HepG2 (cell line): Measurements from ENCODE around the gene WDR93. TPM values are rescaled to one million over a fixed set of nuclear protein-coding genes. Genes with fewer than 3 reads are reported as not detected.

Experiments used
- AGO2 ChIP-seq: fragments of 200-400 bp; formaldehyde crosslinking; optimal IDR thresholded peaks from 2 replicates; pipeline ENCODE3; 2017; ENCODE audit warnings: mild to moderate bottlenecking, low read depth, low read length, moderate library complexity
- CBX1 ChIP-seq: IDR thresholded peaks from one replicate; pipeline ENCODE4 v1.6.1; 2016; ENCODE audit warnings: antibody characterized with exemption, low read depth
- CSRNP2 ChIP-seq: sonication (generic); formaldehyde crosslinking; conservative IDR thresholded peaks from 2 replicates; pipeline ENCODE4 v1.8.0; 2022; ENCODE audit warnings: low read depth, missing genetic modification reagents
- EEA1 ChIP-seq: sonication (generic); formaldehyde crosslinking; IDR thresholded peaks from 2 replicates; pipeline ENCODE4 v1.5.1; 2020; ENCODE audit warnings: mild to moderate bottlenecking, missing genetic modification reagents, borderline replicate concordance
- FOXA1 ChIP-seq, 2 experiments: fragments of 450-650 bp in 1 of 2; sonication (generic) in 1 of 2; formaldehyde crosslinking in 1 of 2; IDR thresholded peaks; 2 replicates each; pipeline versions ENCODE4 v1.4.0 to v1.6.1; 2016 to 2020; ENCODE audit warnings: missing genetic modification reagents in 1 of 2
- FOXC1 ChIP-seq: sonication (generic); formaldehyde crosslinking; IDR thresholded peaks from 2 replicates; pipeline ENCODE4 v1.8.0; 2022; ENCODE audit warnings: mild to moderate bottlenecking, missing genetic modification reagents, borderline replicate concordance
- HNF4A ChIP-seq: sonication (generic); formaldehyde crosslinking; IDR thresholded peaks from 2 replicates; pipeline ENCODE4 v1.4.0; 2020; ENCODE audit warnings: missing genetic modification reagents
- MAZ ChIP-seq, 2 experiments: sonication (generic) in 1 of 2; formaldehyde crosslinking in 1 of 2; IDR thresholded peaks; 2 replicates each; pipeline versions ENCODE4 v1.5.0 to v1.6.1; 2012 to 2020; ENCODE audit warnings: low read depth in 2 of 2, mild to moderate bottlenecking in 2 of 2, borderline replicate concordance in 1 of 2, improper control_type of control experiment in 1 of 2, low read length in 1 of 2, missing genetic modification reagents in 1 of 2, moderate library complexity in 1 of 2
- NAIF1 ChIP-seq: sonication (generic); formaldehyde crosslinking; IDR thresholded peaks from 2 replicates; pipeline ENCODE4 v1.5.0; 2020; ENCODE audit warnings: mild to moderate bottlenecking, missing genetic modification reagents, borderline replicate concordance
- PBX2 ChIP-seq: IDR thresholded peaks from 2 replicates; pipeline ENCODE4 v1.6.1; 2016; ENCODE audit warnings: control low read depth
- POGK ChIP-seq: sonication (generic); formaldehyde crosslinking; conservative IDR thresholded peaks from 2 replicates; pipeline ENCODE4 v1.8.0; 2022; ENCODE audit warnings: mild to moderate bottlenecking, moderate library complexity, missing genetic modification reagents
- SNAPC2 ChIP-seq: sonication (generic); formaldehyde crosslinking; IDR thresholded peaks from 2 replicates; pipeline ENCODE4 v1.8.1; 2022; ENCODE audit warnings: mild to moderate bottlenecking, missing genetic modification reagents
- SNRNP70 ChIP-seq: fragments of 200-400 bp; formaldehyde crosslinking; IDR thresholded peaks from 2 replicates; pipeline ENCODE4 v1.6.1; 2017; ENCODE audit warnings: mild to moderate bottlenecking, low read depth, low read length, moderate library complexity
- SRF ChIP-seq: IDR thresholded peaks from 2 replicates; pipeline ENCODE4 v1.6.1; 2011; ENCODE audit warnings: mild to moderate bottlenecking, low read depth, low read length, moderate library complexity
- SUZ12 ChIP-seq: fragments of 150-350 bp; IDR thresholded peaks from 2 replicates; pipeline ENCODE4 v1.6.1; 2014; ENCODE audit warnings: low read depth, low read length
- TCF7 ChIP-seq: sonication (generic); IDR thresholded peaks from 2 replicates; pipeline ENCODE4 v1.6.1; 2016; ENCODE audit warnings: antibody characterized with exemption, low read depth
- TOE1 ChIP-seq: sonication (generic); formaldehyde crosslinking; IDR thresholded peaks from 2 replicates; pipeline ENCODE4 v1.4.0; 2020; ENCODE audit warnings: mild to moderate bottlenecking, missing genetic modification reagents
- YY1 ChIP-seq: IDR thresholded peaks from 2 replicates; pipeline ENCODE4 v1.6.1; 2011; ENCODE audit warnings: low read length, low read depth, moderate library complexity, mild to moderate bottlenecking; ENCODE audit not compliant: insufficient read depth, insufficient replicate concordance
- ZFP41 ChIP-seq: sonication (generic); formaldehyde crosslinking; IDR thresholded peaks from 2 replicates; pipeline ENCODE4 v1.4.0; 2020; ENCODE audit warnings: mild to moderate bottlenecking, missing genetic modification reagents, borderline replicate concordance
- ZFP90 ChIP-seq: sonication (generic); formaldehyde crosslinking; IDR thresholded peaks from 2 replicates; pipeline ENCODE4 v1.8.0; 2022; ENCODE audit warnings: missing genetic modification reagents, mild to moderate bottlenecking, inconsistent platforms, borderline replicate concordance
- ZNF335 ChIP-seq: sonication (generic); formaldehyde crosslinking; IDR thresholded peaks from 2 replicates; pipeline ENCODE4 v1.4.0; 2020; ENCODE audit warnings: missing genetic modification reagents
- ZNF382 ChIP-seq: sonication (generic); formaldehyde crosslinking; IDR thresholded peaks from 2 replicates; pipeline ENCODE4 v1.5.0; 2020; ENCODE audit warnings: missing genetic modification reagents, mild to moderate bottlenecking, borderline replicate concordance
- ZNF616 ChIP-seq: sonication (generic); formaldehyde crosslinking; IDR thresholded peaks from 2 replicates; pipeline ENCODE4 v1.5.0; 2020; ENCODE audit warnings: low read depth, mild to moderate bottlenecking, missing genetic modification reagents
- ZNF724P ChIP-seq: sonication (generic); formaldehyde crosslinking; IDR thresholded peaks from 2 replicates; pipeline ENCODE4 v1.8.0; 2022; ENCODE audit warnings: missing genetic modification reagents, borderline replicate concordance
- ZSCAN29 ChIP-seq: sonication (generic); formaldehyde crosslinking; conservative IDR thresholded peaks from 2 replicates; pipeline ENCODE4 v1.4.0; 2020; ENCODE audit warnings: mild to moderate bottlenecking, missing genetic modification reagents
- polyA plus RNA-seq, 8 experiments: library from polyadenylated mRNA; depleted of rRNA in 3 of 8; stranded (reverse) in 7 of 8; unstranded in 1 of 8; fragments of >200 nt; fragmentation: Illumina TruSeq in 4 of 8; extraction: Trizol in 4 of 8; gene quantifications; 2 replicates each; pipeline versions ENCODE4 v1.2.1 to v1.2.3, GENCODE V29; 2011 to 2016; ENCODE audit warnings: low read depth in 4 of 8, missing spikeins in 1 of 8, mixed read lengths in 1 of 8; ENCODE audit not compliant: insufficient read depth in 1 of 8
- total RNA-seq, 5 experiments: library from RNA; depleted of rRNA; stranded (reverse); fragments of >200 nt; fragmentation: Illumina TruSeq; extraction: Trizol; gene quantifications; 2 replicates each; pipeline ENCODE4 v1.2.3, GENCODE V29; 2016; ENCODE audit warnings: low read depth in 1 of 5

The WDR93 gene
- total and polyA plus RNA-seq, 2 of the 13 experiments (the other 11 are each of a cell fraction or from before 2014, with no cell fraction given), result 0.07 TPM; not detected in 1

- TF ChIP-seq SRF (no peak), FOXA1 (IDR thresholded peaks at IDR 0.05) (no peak), FOXA1 (CRISPR knock-in tag; IDR thresholded peaks at IDR 0.05) (peak; percentile 29; the same call in 1 of the 2 replicates), FOXC1 (peak; percentile 84), ZSCAN29 (CRISPR knock-in tag) (no peak), TCF7 (no peak), PBX2 (CRISPR knock-in tag) (no peak), NAIF1 (peak; percentile 73; the same call in 1 of the 2 replicates), TOE1 (CRISPR knock-in tag) (peak; percentile 55; the same call in 1 of the 2 replicates), YY1 (no peak), SUZ12 (no peak), CBX1 (peak; percentile 83), AGO2 (no peak), ZFP90 (CRISPR knock-in tag) (peak; percentile 32; the same call in 1 of the 2 replicates), ZNF724P (CRISPR knock-in tag) (peak; percentile 89), SNRNP70 (no peak), SNAPC2 (CRISPR knock-in tag) (no peak), ZFP41 (CRISPR knock-in tag) (peak; percentile 93; the same call in 1 of the 2 replicates), EEA1 (peak; percentile 90; the same call in 1 of the 2 replicates), ZNF335 (CRISPR knock-in tag) (no peak), HNF4A (CRISPR knock-in tag) (no peak), POGK (CRISPR knock-in tag) (peak; percentile 91), ZNF382 (no peak), CSRNP2 (CRISPR knock-in tag) (no peak), MAZ (IDR thresholded peaks at IDR 0.05; ENCODE audit: borderline replicate concordance, low read depth, low read length) (no peak), MAZ (CRISPR knock-in tag; IDR thresholded peaks at IDR 0.05; ENCODE audit: low read depth) (0 out of 2 replicates have a peak, but pooled peaks have one; percentile 39), ZNF616 (CRISPR knock-in tag) (peak; percentile 93; the same call in 1 of the 2 replicates)
Measured at GRCh38 chr15:89776274-89777072, 85.9 kb downstream of the WDR93 start, which contains the start of gene MESP2 (continued).
